Measurements from ENCODE around the gene PUS1. TPM values are rescaled to one million over a fixed set of nuclear protein-coding genes. Genes with fewer than 3 reads are reported as not detected.

Gene PUS1
- total RNA-seq, 2 donors from 2014 or later, result 37.3 to 56.7 TPM

GRCh38 chr12:131905630-131906091 lies 23.4 kb upstream of the PUS1 start:
- peaks cover 8% of the 10 kb centered on the region for H3K36me3 Mint-ChIP-seq (ENCODE audit: low read depth)
- WGBS, 2 experiments (ENCODE audit: insufficient coverage in 1 of 2, insufficient read length in 1 of 2), result 97 to 100% methylated on average over 12 to 15 of the region's 15 CpGs

GRCh38 chr12:131907379-131908091 lies 21.5 kb upstream of the PUS1 start:
- H3K27me3 Mint-ChIP-seq (ENCODE audit: insufficient read depth), result no peaks in the 10 kb centered on the region
- H3K27ac Mint-ChIP-seq, result no peak overlapping the region
- Histone ChIP-seq H3K4me1 (ENCODE audit: control insufficient read depth, insufficient read depth, low read length) (no peaks in the 10 kb centered on the region), H3K27me3 (ENCODE audit: control insufficient read depth, insufficient read depth, low read length, poor library complexity, severe bottlenecking) (no peaks in the 10 kb centered on the region), H3K27ac (ENCODE audit: low read depth, low read length) (no peak overlapping the region), H3K36me3 (ENCODE audit: control insufficient read depth, insufficient read depth, low read length) (peaks cover 23% of the 10 kb centered on the region), H3K4me3 (ENCODE audit: low read length) (no peak overlapping the region), H3K9me3 (ENCODE audit: control insufficient read depth, low read length) (no peaks in the 10 kb centered on the region), H3K9ac (ENCODE audit: extremely low read depth, low read length, poor library complexity, severe bottlenecking) (no peak overlapping the region)
- TF ChIP-seq, protein P1, sequence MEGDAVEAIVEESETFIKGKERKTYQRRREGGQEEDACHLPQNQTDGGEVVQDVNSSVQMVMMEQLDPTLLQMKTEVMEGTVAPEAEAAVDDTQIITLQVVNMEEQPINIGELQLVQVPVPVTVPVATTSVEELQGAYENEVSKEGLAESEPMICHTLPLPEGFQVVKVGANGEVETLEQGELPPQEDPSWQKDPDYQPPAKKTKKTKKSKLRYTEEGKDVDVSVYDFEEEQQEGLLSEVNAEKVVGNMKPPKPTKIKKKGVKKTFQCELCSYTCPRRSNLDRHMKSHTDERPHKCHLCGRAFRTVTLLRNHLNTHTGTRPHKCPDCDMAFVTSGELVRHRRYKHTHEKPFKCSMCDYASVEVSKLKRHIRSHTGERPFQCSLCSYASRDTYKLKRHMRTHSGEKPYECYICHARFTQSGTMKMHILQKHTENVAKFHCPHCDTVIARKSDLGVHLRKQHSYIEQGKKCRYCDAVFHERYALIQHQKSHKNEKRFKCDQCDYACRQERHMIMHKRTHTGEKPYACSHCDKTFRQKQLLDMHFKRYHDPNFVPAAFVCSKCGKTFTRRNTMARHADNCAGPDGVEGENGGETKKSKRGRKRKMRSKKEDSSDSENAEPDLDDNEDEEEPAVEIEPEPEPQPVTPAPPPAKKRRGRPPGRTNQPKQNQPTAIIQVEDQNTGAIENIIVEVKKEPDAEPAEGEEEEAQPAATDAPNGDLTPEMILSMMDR (conservative IDR thresholded peaks at IDR 0.05), result no peak
- 97% methylated on average over 5 to 27 of the region's 31 CpGs for WGBS, 2 experiments (ENCODE audit: insufficient coverage in 1 of 2, insufficient read length in 1 of 2)
- no peak for DNase-seq
- peaks cover 18% of the 10 kb centered on the region for H3K36me3 Mint-ChIP-seq (ENCODE audit: low read depth)
- H3K9me3 Mint-ChIP-seq, result no peaks in the 10 kb centered on the region
- H3K4me3 Mint-ChIP-seq, result no peak overlapping the region
- no peaks in the 10 kb centered on the region for H3K4me1 Mint-ChIP-seq

More at GRCh38 chr12:131905630-131906091, 23.4 kb upstream of the PUS1 start:
- no peaks in the 10 kb centered on the region for H3K9me3 ChIP-seq (ENCODE audit: control insufficient read depth, low read length)
- no peak for DNase-seq
- Mint-ChIP-seq H3K27ac (no peak overlapping the region), H3K4me1 (no peaks in the 10 kb centered on the region), H3K9me3 (no peaks in the 10 kb centered on the region), H3K4me3 (no peak overlapping the region), H3K27me3 (ENCODE audit: insufficient read depth) (no peaks in the 10 kb centered on the region)
- H3K27ac ChIP-seq (ENCODE audit: low read depth, low read length), result no peak overlapping the region
- no peaks in the 10 kb centered on the region for H3K27me3 ChIP-seq (ENCODE audit: control insufficient read depth, insufficient read depth, low read length, poor library complexity, severe bottlenecking)
- no peak overlapping the region for H3K9ac ChIP-seq (ENCODE audit: extremely low read depth, low read length, poor library complexity, severe bottlenecking)
- TF ChIP-seq, protein P1 (conservative IDR thresholded peaks at IDR 0.05), result no peak
- peaks cover 5% of the 10 kb centered on the region for H3K4me1 ChIP-seq (ENCODE audit: control insufficient read depth, insufficient read depth, low read length)
- H3K36me3 ChIP-seq (ENCODE audit: control insufficient read depth, insufficient read depth, low read length), result peaks cover 13% of the 10 kb centered on the region
- no peak overlapping the region for H3K4me3 ChIP-seq (ENCODE audit: low read length)

DNA sequence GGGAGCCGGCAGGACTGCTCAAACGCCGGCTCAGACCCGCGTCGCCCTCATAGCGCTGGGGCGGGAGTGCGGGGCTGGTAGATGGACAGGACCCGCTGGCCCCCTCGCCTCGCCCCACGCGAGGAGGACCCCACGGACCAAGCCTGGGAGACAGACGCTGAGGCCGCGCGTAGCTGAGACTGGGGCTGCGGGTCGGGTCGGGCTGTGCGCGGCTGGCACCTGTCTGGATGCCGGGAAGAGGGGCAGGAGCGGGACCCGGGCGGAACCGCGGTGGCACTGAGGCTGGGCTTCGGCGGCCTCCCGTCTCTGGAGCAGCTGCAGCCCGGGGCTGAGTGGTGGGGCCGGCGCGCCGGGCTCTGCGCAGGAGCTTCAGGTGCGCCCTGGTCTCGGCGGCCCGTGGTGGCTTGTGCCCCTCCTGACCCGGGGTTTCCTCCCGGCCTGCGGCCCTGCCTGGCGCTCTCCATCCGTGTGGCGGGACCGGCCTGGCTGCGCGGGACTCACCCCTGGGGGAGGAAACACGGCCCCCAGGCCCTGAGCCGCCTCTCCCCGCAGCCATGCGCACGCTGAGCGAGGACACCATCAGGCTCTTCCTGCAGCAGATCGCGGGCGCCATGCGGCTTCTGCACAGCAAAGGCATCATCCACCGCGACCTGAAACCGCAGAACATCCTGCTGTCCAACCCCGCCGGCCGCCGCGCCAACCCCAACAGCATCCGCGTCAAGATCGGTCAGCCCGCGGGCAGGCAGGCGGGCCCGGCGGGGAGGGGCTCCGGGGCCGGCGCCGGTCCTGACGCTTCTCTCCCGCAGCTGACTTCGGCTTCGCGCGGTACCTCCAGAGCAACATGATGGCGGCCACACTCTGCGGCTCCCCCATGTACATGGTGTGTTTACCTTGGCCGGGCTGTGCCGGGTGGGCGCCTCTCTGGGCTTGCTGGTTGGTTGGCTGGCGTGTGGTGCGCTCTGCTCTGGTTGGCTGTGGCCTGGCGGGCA lies 20.7 kb upstream of the PUS1 start:
- Histone ChIP-seq H3K4me1 (ENCODE audit: control insufficient read depth, insufficient read depth, low read length) (no peaks in the 10 kb centered on the region), H3K9ac (ENCODE audit: extremely low read depth, low read length, poor library complexity, severe bottlenecking) (no peak overlapping the region), H3K9me3 (ENCODE audit: control insufficient read depth, low read length) (no peaks in the 10 kb centered on the region), H3K27ac (ENCODE audit: low read depth, low read length) (no peak overlapping the region), H3K4me3 (ENCODE audit: low read length) (no peak overlapping the region), H3K27me3 (ENCODE audit: control insufficient read depth, insufficient read depth, low read length, poor library complexity, severe bottlenecking) (no peaks in the 10 kb centered on the region), H3K36me3 (ENCODE audit: control insufficient read depth, insufficient read depth, low read length) (peaks cover 26% of the 10 kb centered on the region)
- Mint-ChIP-seq H3K4me3 (no peak overlapping the region), H3K36me3 (ENCODE audit: low read depth) (peaks cover 22% of the 10 kb centered on the region), H3K9me3 (no peaks in the 10 kb centered on the region), H3K27me3 (ENCODE audit: insufficient read depth) (no peaks in the 10 kb centered on the region), H3K27ac (no peak overlapping the region), H3K4me1 (no peaks in the 10 kb centered on the region)
- WGBS, 2 experiments (ENCODE audit: insufficient coverage in 1 of 2, insufficient read length in 1 of 2), result 96% methylated on average over 44 to 96 of the region's 96 CpGs
- DNase-seq, result no peak
- TF ChIP-seq, protein P1 (conservative IDR thresholded peaks at IDR 0.05), result no peak
